ENCODE measurements around the gene ARID3C. TPM values are rescaled to one million over a fixed set of nuclear protein-coding genes. Genes with fewer than 3 reads are reported as not detected.

The ARID3C gene
- total RNA-seq, 1 experiment from 2014 or later: 0.42 TPM

- ChIA-PET CTCF (no interaction called here), RAD21 (ENCODE audit: low non-redundant PET in 1 of 2, low total read pairs in 2 of 2, uncharacterized antibody in 2 of 2, unreplicated experiment in 2 of 2) (no interaction called here), POLR2A (no interaction called here)
- Histone ChIP-seq H3K4me1 (ENCODE audit: control insufficient read depth in 1 of 2, insufficient read depth in 2 of 2, low read length in 2 of 2) (peaks cover 15 to 40% of the 10 kb centered on the region in 2 experiments), H3K36me3 (ENCODE audit: control insufficient read depth in 1 of 2, insufficient read depth in 2 of 2, low read length in 2 of 2) (no peaks in the 10 kb centered on the region), H3K9ac (ENCODE audit: low read length) (no peak overlapping the region), H3K4me3 (replicated peaks in 1 of 2; ENCODE audit: low read depth in 1 of 2, low read length in 2 of 2) (no peak overlapping the region), H3K79me2 (ENCODE audit: insufficient read depth, low read length) (no peaks in the 10 kb centered on the region), H3K27me3 (ENCODE audit: insufficient read depth, low read length) (no peaks in the 10 kb centered on the region), H3K4me2 (ENCODE audit: low read length) (no peak overlapping the region), H4K20me1 (ENCODE audit: insufficient read depth) (no peaks in the 10 kb centered on the region), H3K9me3 (ENCODE audit: control insufficient read depth in 1 of 2, insufficient read depth in 1 of 2, low read depth in 1 of 2, low read length in 2 of 2) (no peaks in the 10 kb centered on the region), H3K27ac (ENCODE audit: low read depth, low read length) (no peak overlapping the region), H3K9me2 (ENCODE audit: insufficient read depth) (no peaks in the 10 kb centered on the region), H2AFZ (ENCODE audit: low read depth, low read length, poor library complexity, severe bottlenecking) (no peak overlapping the region)
- TF ChIP-seq ATF3 (IDR thresholded peaks at IDR 0.05) (no peak), SRF (IDR thresholded peaks at IDR 0.05; ENCODE audit: low read depth) (no peak), FOSL1 (IDR thresholded peaks at IDR 0.05; ENCODE audit: low read depth) (no peak), SIN3A (IDR thresholded peaks at IDR 0.05; ENCODE audit: low read depth) (no peak), YY1 (IDR thresholded peaks at IDR 0.05; ENCODE audit: extremely low read depth, insufficient replicate concordance, low read depth, low read length) (no peak), JUND (IDR thresholded peaks at IDR 0.05) (no peak), MAX (IDR thresholded peaks at IDR 0.05) (no peak), TCF7L2 (IDR thresholded peaks at IDR 0.05; ENCODE audit: borderline replicate concordance, extremely low read depth, insufficient read depth, insufficient read length) (no peak), EZH2 (IDR thresholded peaks at IDR 0.05) (no peak), ZNF274 (IDR thresholded peaks at IDR 0.05; ENCODE audit: low read depth, low read length) (no peak), CTCF (IDR thresholded peaks at IDR 0.05 in 2 of 3, conservative IDR thresholded peaks at IDR 0.05 in 1 of 3; ENCODE audit: borderline replicate concordance in 1 of 3, insufficient read depth in 1 of 3, low read depth in 2 of 3, low read length in 2 of 3) (no peak), EZH2phosphoT487 (IDR thresholded peaks at IDR 0.05; ENCODE audit: borderline replicate concordance) (no peak), ELF1 (IDR thresholded peaks at IDR 0.05; ENCODE audit: borderline replicate concordance, low read depth) (no peak), CBX3 (IDR thresholded peaks at IDR 0.05; ENCODE audit: low read depth) (no peak), ZBTB33 (IDR thresholded peaks at IDR 0.05; ENCODE audit: extremely low read depth, insufficient replicate concordance, low read length) (no peak), POLR2AphosphoS5 (IDR thresholded peaks at IDR 0.05; ENCODE audit: low read depth, low read length) (no peak), CEBPB (IDR thresholded peaks at IDR 0.05; ENCODE audit: low read depth) (no peak), EGR1 (IDR thresholded peaks at IDR 0.05; ENCODE audit: low read depth) (no peak)
- TF ChIP-seq, protein P1, sequence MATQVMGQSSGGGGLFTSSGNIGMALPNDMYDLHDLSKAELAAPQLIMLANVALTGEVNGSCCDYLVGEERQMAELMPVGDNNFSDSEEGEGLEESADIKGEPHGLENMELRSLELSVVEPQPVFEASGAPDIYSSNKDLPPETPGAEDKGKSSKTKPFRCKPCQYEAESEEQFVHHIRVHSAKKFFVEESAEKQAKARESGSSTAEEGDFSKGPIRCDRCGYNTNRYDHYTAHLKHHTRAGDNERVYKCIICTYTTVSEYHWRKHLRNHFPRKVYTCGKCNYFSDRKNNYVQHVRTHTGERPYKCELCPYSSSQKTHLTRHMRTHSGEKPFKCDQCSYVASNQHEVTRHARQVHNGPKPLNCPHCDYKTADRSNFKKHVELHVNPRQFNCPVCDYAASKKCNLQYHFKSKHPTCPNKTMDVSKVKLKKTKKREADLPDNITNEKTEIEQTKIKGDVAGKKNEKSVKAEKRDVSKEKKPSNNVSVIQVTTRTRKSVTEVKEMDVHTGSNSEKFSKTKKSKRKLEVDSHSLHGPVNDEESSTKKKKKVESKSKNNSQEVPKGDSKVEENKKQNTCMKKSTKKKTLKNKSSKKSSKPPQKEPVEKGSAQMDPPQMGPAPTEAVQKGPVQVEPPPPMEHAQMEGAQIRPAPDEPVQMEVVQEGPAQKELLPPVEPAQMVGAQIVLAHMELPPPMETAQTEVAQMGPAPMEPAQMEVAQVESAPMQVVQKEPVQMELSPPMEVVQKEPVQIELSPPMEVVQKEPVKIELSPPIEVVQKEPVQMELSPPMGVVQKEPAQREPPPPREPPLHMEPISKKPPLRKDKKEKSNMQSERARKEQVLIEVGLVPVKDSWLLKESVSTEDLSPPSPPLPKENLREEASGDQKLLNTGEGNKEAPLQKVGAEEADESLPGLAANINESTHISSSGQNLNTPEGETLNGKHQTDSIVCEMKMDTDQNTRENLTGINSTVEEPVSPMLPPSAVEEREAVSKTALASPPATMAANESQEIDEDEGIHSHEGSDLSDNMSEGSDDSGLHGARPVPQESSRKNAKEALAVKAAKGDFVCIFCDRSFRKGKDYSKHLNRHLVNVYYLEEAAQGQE (IDR thresholded peaks at IDR 0.05; ENCODE audit: low read depth): no peak
- DNase-seq (ENCODE audit: low read depth, low spot score): no peak
- intact Hi-C loops (cut with micrococcal nuclease): no loop called here
- no peak for ATAC-seq
- BruUV-seq (replicated peaks): no TSS peak
These were observed 26.5 kb upstream of the ARID3C start for GRCh38 chr9:34655394-34655793.

All from HCT116 (cell line).